ENCODE results near the gene ASPG. TPM values are rescaled to one million over a fixed set of nuclear protein-coding genes. Genes with fewer than 3 reads are reported as not detected.

ASPG gene
- total RNA-seq, 1 experiment from 2014 or later, result 3.4 TPM

- TF ChIP-seq HMGXB4 (CRISPR knock-in tag; IDR thresholded peaks at IDR 0.05) (no peak), ZNF425 (CRISPR knock-in tag; conservative IDR thresholded peaks at IDR 0.05) (no peak), ZNF416 (CRISPR knock-in tag; IDR thresholded peaks at IDR 0.05) (no peak), ZNF396 (CRISPR knock-in tag; IDR thresholded peaks at IDR 0.05; ENCODE audit: borderline replicate concordance) (no peak), E2F4 (CRISPR knock-in tag; IDR thresholded peaks at IDR 0.05; ENCODE audit: borderline replicate concordance, low read depth) (no peak), ZNF138 (CRISPR knock-in tag; conservative IDR thresholded peaks at IDR 0.05) (no peak), PREB (CRISPR knock-in tag; IDR thresholded peaks at IDR 0.05; ENCODE audit: borderline replicate concordance) (no peak), ESRRA (CRISPR knock-in tag; IDR thresholded peaks at IDR 0.05; ENCODE audit: borderline replicate concordance) (no peak)
Observed at GRCh38 chr14:104066719-104067295, 18.7 kb upstream of the ASPG start (continued).

GRCh38 chr14:104069541-104069940, 16.0 kb upstream of the ASPG start:
- H3K9me3 Mint-ChIP-seq, result peaks cover 68% of the 10 kb centered on the region
- no peaks in the 10 kb centered on the region for H3K4me1 Mint-ChIP-seq
- peaks cover 33% of the 10 kb centered on the region for H3K36me3 Mint-ChIP-seq
- H3K27ac Mint-ChIP-seq, result no peak overlapping the region
- DNase-seq (ENCODE audit: low spot score), result no peak
- no peak overlapping the region for H3K4me3 Mint-ChIP-seq
- H3K27me3 Mint-ChIP-seq (ENCODE audit: low read depth), result peaks cover 23% of the 10 kb centered on the region
- CTCF ChIA-PET, result interaction anchor here (0.6 kb wide), 1 partner anchor 8 kb away, joined by 3 read pairs; no protein-coding TSS in a partner anchor
- ATAC-seq, result no peak
- POLR2A ChIA-PET, result no interaction called here
- TF ChIP-seq MAX (CRISPR knock-in tag; IDR thresholded peaks at IDR 0.05) (no peak), NR2C2 (CRISPR knock-in tag; IDR thresholded peaks at IDR 0.05) (no peak), NR3C1 (CRISPR knock-in tag; conservative IDR thresholded peaks at IDR 0.05; ENCODE audit: low read depth) (no peak), HMGA2 (CRISPR knock-in tag; IDR thresholded peaks at IDR 0.05) (no peak), E2F1 (CRISPR knock-in tag; IDR thresholded peaks at IDR 0.05) (no peak), HMGXB4 (CRISPR knock-in tag; IDR thresholded peaks at IDR 0.05) (no peak), PRDM15 (CRISPR knock-in tag; IDR thresholded peaks at IDR 0.05) (no peak), FOXJ3 (CRISPR knock-in tag; IDR thresholded peaks at IDR 0.05; ENCODE audit: borderline replicate concordance) (no peak), NFE2L1 (CRISPR knock-in tag; IDR thresholded peaks at IDR 0.05) (no peak), AFF4 (CRISPR knock-in tag; IDR thresholded peaks at IDR 0.05; ENCODE audit: borderline replicate concordance) (no peak)
